HG03442 (cell line): ENCODE data around the gene LRP1B.

Source experiments
- ATAC-seq: cut with Tn5 transposase; IDR thresholded peaks from one replicate; pipeline ENCODE4 v1.9.1; 2021; ENCODE audit warnings: mild to moderate bottlenecking, moderate library complexity; ENCODE audit not compliant: unreplicated experiment

Gene LRP1B

GRCh38 chr2:141526760-141527159 lies 604.1 kb downstream of the LRP1B start:
- ATAC-seq, result no peak

- ATAC-seq, result no peak
Observed at GRCh38 chr2:141524777-141525176, 606.0 kb downstream of the LRP1B start.

DNA sequence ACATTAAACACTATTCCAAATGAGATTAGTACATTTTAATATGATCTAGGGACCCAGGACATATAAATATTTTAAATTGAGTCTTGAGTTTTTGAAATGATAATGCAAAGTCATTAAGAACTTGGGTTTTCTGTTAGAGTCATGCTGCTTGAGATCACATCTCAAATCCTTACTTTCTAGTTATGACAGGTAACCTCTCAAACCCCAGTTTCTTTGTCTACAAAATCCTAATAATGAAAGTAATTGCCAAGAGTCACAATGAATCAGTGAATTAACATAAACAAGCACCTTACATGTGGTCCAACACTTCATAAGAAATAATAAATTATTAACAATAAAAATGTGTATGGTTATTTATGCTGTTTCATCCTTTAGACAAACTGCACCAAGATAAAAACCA lies 607.6 kb downstream of the LRP1B start:
- peak; percentile 57 for ATAC-seq

DNA sequence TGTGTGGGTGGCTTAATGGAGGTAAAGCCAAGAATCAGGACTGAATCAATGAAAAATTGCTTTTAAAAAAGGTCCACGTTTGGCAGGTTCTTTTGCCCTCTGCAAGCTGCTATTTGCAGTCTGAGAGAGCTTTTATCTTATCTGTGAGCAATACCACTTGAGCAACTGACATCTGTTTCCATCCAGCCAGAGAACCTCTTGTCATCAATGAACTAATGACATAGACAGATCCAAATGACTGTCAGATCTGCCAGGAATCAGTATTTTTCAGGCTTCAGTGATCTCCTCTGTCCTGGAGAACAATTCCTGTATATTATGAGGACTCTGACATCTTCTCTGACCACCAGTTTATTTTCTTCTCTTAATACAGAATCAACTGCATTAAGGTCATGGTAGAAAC lies 608.1 kb downstream of the LRP1B start:
- no peak for ATAC-seq

- no peak for ATAC-seq
Observed at GRCh38 chr2:141522048-141522447, 608.8 kb downstream of the LRP1B start.

GRCh38 chr2:141519906-141520305 lies 610.9 kb downstream of the LRP1B start:
- no peak for ATAC-seq

- no peak for ATAC-seq
Observed at GRCh38 chr2:141517852-141518421, 612.9 kb downstream of the LRP1B start.

DNA sequence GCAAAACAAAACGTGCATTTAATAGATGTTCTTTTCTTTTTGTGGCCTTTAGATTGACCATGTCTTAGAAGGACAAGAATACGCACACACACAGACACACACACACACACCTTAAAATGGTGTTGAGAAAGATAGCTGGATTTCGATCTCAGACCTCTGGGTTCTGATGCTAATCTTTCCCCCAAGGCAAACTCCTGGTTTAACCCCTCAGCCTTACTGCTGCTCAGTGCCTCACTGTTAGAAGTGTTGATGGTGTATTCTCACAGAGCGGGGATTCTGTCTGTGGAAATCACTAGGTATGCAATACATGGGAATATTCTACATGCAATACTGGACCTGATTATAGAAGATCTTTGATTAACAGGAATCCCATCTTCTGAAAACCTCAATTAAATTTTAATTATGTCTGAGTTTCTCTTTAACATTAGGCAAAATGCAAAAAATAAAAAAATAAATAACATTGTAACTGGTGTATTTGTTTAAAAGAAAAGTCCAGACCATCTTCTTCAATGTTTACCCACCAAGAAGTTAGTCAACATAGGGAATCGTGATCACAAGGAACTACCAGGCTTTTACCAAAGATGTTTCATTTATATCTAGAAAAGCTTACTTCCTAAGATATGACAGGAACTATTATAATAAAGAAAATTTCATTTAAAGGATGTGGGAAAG lies 613.5 kb downstream of the LRP1B start:
- no peak for ATAC-seq

GRCh38 chr2:141515931-141516330 lies 614.9 kb downstream of the LRP1B start:
- no peak for ATAC-seq

GRCh38 chr2:141513853-141514252 lies 617.0 kb downstream of the LRP1B start:
- peak; percentile 100 for ATAC-seq

DNA sequence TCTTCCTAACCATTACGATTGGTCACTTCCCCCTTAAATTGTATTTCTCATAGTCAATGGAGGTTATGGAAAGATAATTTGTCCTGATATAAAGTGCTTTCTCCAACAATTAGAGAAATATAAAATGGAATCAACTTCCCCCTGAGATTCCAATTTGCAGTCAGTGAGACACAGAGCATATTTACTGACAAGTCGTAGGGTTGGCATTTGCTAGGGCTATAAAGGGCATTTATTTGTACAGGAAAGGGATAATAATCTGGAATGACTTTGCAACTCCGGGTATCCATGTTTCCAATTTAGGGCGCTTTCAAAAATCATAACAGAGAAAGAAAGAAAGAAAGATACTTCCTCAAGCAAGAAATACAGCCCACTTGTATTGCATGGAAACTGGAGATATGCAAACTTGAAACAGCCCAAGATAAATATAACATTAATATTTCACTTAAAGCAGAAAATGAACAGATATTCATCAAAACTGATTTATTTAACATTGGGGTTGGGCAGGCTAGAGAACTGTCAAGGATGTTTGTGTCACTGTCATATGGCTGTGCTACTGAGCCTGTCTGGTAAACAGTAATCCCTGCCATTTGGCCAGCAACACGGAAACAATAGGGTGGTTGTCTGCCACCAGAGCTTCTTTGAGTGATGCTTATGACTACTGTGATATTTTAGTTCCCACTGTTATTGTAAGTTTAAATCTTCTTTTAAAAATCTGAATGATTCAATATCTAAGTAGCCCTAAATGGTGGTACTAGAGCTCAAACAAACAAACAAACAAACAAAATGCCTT lies 621.8 kb downstream of the LRP1B start:
- no peak for ATAC-seq

DNA sequence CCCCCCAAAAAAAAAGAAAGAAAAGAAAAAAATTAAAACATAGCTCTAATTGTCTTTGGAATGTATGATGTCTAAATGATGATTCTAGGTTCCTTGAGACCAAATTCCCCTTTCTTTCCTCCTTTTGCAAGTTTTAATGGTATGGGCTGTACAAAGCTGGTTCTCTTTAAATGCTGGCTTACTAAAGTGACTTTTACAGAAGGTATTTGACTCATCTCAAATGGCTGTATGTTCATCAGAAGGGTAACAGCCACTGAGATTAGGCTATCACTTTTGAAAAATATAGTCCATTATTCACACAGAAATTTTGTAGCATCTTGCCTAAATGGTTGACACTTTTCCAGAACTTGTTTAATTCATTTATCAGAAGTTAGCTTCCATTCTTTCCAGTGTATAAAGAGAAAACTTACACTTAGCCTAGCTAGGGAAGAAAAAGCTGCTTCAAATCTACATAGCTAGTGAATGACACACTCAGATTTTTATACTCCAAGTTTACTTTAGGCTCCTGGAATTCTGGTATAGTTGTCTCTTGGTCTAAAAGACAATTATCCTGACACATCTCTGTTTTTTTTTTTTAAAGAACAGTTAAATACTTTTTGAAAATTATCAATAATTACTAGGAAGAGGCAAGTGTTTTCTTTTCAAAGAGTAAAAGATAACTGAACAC lies 622.6 kb downstream of the LRP1B start:
- no peak for ATAC-seq

GRCh38 chr2:141506135-141506534 lies 624.7 kb downstream of the LRP1B start:
- ATAC-seq, result no peak

- no peak for ATAC-seq
Observed at GRCh38 chr2:141501752-141502151, 629.1 kb downstream of the LRP1B start.

DNA sequence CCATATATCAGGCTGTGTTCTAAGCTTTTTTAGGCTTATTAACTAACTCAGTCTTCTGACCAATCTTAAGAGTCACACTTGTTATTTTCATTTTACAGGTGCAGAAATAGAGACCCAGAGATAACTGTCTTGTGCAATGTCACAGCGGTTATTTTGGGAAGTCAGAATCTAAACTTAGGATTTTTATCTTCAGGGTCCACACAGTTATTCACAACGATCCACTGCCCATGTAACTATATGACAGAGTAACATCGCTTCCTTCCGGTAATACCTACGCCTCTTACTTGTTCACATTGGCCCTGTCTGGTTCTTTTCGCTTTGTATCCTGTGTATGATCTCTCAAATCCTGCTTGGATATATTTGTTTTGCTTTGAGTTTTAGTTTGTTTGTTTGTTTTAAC lies 631.7 kb downstream of the LRP1B start:
- no peak for ATAC-seq

DNA sequence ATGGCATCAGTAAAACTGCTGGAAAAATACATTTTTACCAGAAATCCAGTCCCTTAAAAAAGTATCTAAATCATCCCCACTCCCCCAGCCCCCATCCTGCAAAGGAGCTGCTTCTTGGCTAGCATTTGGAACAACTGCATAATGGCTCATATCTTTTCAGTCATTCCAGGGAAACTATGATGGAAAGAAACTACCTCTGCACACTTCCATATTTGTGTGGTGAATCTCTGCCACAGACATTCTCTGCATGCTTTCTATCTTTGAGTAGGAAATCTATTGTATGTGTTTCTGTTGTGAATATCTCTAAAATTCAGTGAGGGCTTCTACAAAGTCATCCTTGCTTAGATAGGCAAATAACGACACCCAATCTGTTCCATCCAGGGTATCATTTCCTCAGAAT lies 632.3 kb downstream of the LRP1B start:
- no peak for ATAC-seq

GRCh38 chr2:141497272-141497671 lies 633.5 kb downstream of the LRP1B start:
- ATAC-seq, result no peak

- ATAC-seq, result no peak
Observed at GRCh38 chr2:141496810-141497209, 634.0 kb downstream of the LRP1B start.

DNA sequence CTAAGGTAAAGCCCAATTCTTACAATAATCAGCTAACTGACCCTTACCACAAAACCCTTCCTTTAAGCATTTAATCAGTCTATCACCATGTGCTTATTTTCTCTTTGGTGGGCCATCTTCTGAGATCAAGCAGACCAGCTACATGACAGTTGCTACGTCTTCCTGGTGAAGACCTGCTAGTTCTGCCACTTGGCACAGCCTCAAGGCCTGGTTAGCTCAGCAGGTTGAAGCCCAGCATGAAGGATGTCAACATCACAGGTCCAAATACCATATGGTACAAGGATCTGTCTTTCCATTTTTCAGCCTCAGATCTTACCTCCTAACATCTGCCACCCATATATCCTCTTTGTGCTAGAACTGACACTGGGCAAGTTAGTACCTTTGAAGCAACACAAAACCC lies 636.9 kb downstream of the LRP1B start:
- no peak for ATAC-seq

DNA sequence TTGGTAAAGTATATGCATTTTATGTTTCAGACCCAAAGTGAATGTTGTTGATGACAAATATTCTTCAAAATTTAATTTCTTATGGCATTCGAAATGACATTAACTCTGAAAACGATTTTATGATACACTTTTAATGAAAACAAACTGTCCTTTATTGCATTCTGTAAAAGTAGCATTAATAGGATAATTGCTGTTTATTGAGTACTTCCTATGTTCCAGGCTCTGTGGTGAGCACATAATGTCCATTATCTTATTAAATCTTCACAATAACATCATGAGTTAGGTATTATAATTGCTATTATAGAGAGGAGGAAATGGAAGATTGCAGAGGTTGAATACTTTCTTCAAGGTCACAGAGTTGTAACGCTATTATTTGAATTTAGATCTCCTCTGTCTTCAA lies 638.0 kb downstream of the LRP1B start:
- ATAC-seq, result no peak

DNA sequence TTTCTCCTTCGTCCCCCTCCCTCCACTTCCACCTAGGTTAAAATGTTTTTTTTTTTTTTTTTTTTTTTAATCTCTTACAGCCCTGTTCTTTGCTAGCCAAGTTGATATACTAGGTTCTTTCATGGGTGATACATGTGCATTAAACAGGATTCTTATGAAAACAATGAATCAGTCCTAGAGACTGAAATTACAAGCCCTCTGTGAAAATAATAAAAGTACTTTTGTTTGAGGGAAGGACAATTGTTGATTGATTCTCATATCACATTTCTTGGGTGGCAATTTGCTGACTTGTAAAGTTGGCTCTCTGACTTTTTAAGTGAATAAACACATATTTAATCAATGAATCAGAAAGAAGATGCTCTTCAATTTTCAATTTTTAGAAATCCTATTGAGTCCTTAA lies 639.9 kb downstream of the LRP1B start:
- ATAC-seq, result no peak

GRCh38 chr2:141482697-141483096 lies 648.1 kb downstream of the LRP1B start:
- ATAC-seq, result no peak
